HCT116 (cell line): ENCODE results near the gene SPPL2B. TPM values are rescaled to one million over a fixed set of nuclear protein-coding genes. Genes with fewer than 3 reads are reported as not detected.

Experiments
- ATAC-seq: fragments of 200-7000 bp; cut with Tn5 transposase; 2 replicates; pipeline ENCODE4 v1.9.1; 2020; ENCODE audit warnings: mild to moderate bottlenecking, moderate library complexity
- BruUV-seq: library from RNA; stranded (reverse); fragments of 400-500 nt; replicated peaks from 2 replicates; lab custom pipeline; 2021; lab: Mats Ljungman, UMichigan
- CTCF ChIA-PET: fragments of 300-600 bp; sonication (Branson Sonifier 250); formaldehyde crosslinking; loops from one replicate; lab custom pipeline; 2021; ENCODE audit warnings: antibody characterized with exemption; lab: Charles Lee
- POLR2A ChIA-PET: fragments of 300-600, 350-600 bp; sonication (Branson Sonifier 250); formaldehyde crosslinking; loops from one replicate; lab custom pipeline; 2021; ENCODE audit warnings: antibody characterized with exemption; lab: Charles Lee
- RAD21 ChIA-PET, 2 experiments: fragments of 300-600 bp; sonication (Branson Sonifier 250); formaldehyde crosslinking; loops; one replicate each; lab custom pipeline; 2023; ENCODE audit warnings: low total read pairs in 2 of 2; ENCODE audit not compliant: uncharacterized antibody in 2 of 2, unreplicated experiment in 2 of 2, low non-redundant PET in 1 of 2; lab: Charles Lee
- DNase-seq: peaks from one replicate; pipeline ENCODE4 v3.0.0-alpha.2; 2010; ENCODE audit warnings: low read depth, low spot score
- H2AFZ ChIP-seq: fragments of 200-600 bp; shearing (Covaris generic), sonication (generic); 2 replicates; pipeline ENCODE4 v1.6.1; 2017; ENCODE audit warnings: low read depth, mixed run types, mixed read lengths, antibody characterized with exemption, low read length; ENCODE audit not compliant: poor library complexity, severe bottlenecking
- H3K27ac ChIP-seq: 2 replicates; pipeline ENCODE4 v1.5.1; 2012; ENCODE audit warnings: low read depth, low read length
- H3K27me3 ChIP-seq: fragments of 200-600 bp; sonication (generic); 2 replicates; pipeline ENCODE4 v1.6.1; 2016; ENCODE audit warnings: mixed run types, low read length, mixed read lengths; ENCODE audit not compliant: insufficient read depth
- H3K36me3 ChIP-seq, 2 experiments: fragments of 200-500 bp in 1 of 2; fragments of 200-600 bp in 1 of 2; sonication (Bioruptor generic) in 1 of 2; sonication (generic) in 1 of 2; 2 replicates each; pipeline versions ENCODE4 v1.5.1 to v1.6.1; 2014 to 2016; ENCODE audit warnings: low read length in 2 of 2, inconsistent platforms in 1 of 2, mixed read lengths in 1 of 2, mixed run types in 1 of 2; ENCODE audit not compliant: insufficient read depth in 2 of 2, control insufficient read depth in 1 of 2
- H3K4me1 ChIP-seq, 2 experiments: fragments of 200-600 bp in 1 of 2; sonication (generic) in 1 of 2; 2 replicates each; pipeline versions ENCODE4 v1.5.1 to v1.6.1; 2012 to 2017; ENCODE audit warnings: low read length in 2 of 2, inconsistent platforms in 1 of 2, mild to moderate bottlenecking in 1 of 2, mixed read lengths in 1 of 2, mixed run types in 1 of 2, moderate library complexity in 1 of 2; ENCODE audit not compliant: insufficient read depth in 2 of 2, control insufficient read depth in 1 of 2
- H3K4me2 ChIP-seq: fragments of 200-600 bp; sonication (generic); 2 replicates; pipeline ENCODE4 v1.6.1; 2017; ENCODE audit warnings: mixed run types, low read length, mixed read lengths
- H3K4me3 ChIP-seq, 2 experiments: fragments of 200-600 bp in 1 of 2; sonication (generic) in 1 of 2; replicated peaks in 1 of 2; 2 replicates each; pipeline ENCODE4 v1.5.1; 2011 to 2016; ENCODE audit warnings: low read length in 2 of 2, control low read depth in 1 of 2, low read depth in 1 of 2, mild to moderate bottlenecking in 1 of 2, mixed read lengths in 1 of 2, mixed run types in 1 of 2
- H3K79me2 ChIP-seq: fragments of 200-600 bp; sonication (generic); 2 replicates; pipeline ENCODE4 v1.6.1; 2017; ENCODE audit warnings: mild to moderate bottlenecking, mixed run types, low read length, moderate library complexity, mixed read lengths; ENCODE audit not compliant: insufficient read depth
- H3K9ac ChIP-seq: fragments of 200-600 bp; sonication (generic); 2 replicates; pipeline ENCODE4 v1.6.1; 2016; ENCODE audit warnings: low read length, mixed read lengths
- H3K9me2 ChIP-seq: fragments of 200-600 bp; sonication (generic), shearing (Covaris generic); 2 replicates; pipeline ENCODE4 v1.6.1; 2017; ENCODE audit warnings: mixed run types, mild to moderate bottlenecking, moderate library complexity; ENCODE audit not compliant: insufficient read depth
- H3K9me3 ChIP-seq, 2 experiments: fragments of 200-500 bp in 1 of 2; fragments of 200-600 bp in 1 of 2; sonication (Bioruptor generic) in 1 of 2; sonication (generic) in 1 of 2; 2 replicates each; pipeline ENCODE4 v1.6.1; 2014 to 2017; ENCODE audit warnings: low read length in 2 of 2, mixed read lengths in 2 of 2, inconsistent platforms in 1 of 2, low read depth in 1 of 2, mild to moderate bottlenecking in 1 of 2, mixed run types in 1 of 2, moderate library complexity in 1 of 2; ENCODE audit not compliant: control insufficient read depth in 1 of 2, insufficient read depth in 1 of 2
- H4K20me1 ChIP-seq: fragments of 200-600 bp; sonication (generic), shearing (Covaris generic); 2 replicates; pipeline ENCODE4 v1.6.1; 2017; ENCODE audit warnings: mixed run types, mild to moderate bottlenecking, moderate library complexity; ENCODE audit not compliant: insufficient read depth
- ATF3 ChIP-seq: IDR thresholded peaks from 2 replicates; pipeline ENCODE4 v1.6.1; 2012
- CTCF ChIP-seq, 3 experiments: fragments of 200-600 bp in 1 of 3; sonication (generic) in 1 of 3; IDR thresholded peaks in 2 of 3; conservative IDR thresholded peaks in 1 of 3; 2 replicates each; pipeline ENCODE4 v1.5.1; 2012 to 2017; ENCODE audit warnings: low read depth in 2 of 3, low read length in 2 of 3, antibody characterized with exemption in 1 of 3, borderline replicate concordance in 1 of 3, control low read depth in 1 of 3, mild to moderate bottlenecking in 1 of 3, mixed read lengths in 1 of 3, mixed run types in 1 of 3, moderate library complexity in 1 of 3; ENCODE audit not compliant: insufficient read depth in 1 of 3
- EGR1 ChIP-seq: IDR thresholded peaks from 2 replicates; pipeline ENCODE4 v1.6.1; 2012; ENCODE audit warnings: low read depth
- ELF1 ChIP-seq: IDR thresholded peaks from 2 replicates; pipeline ENCODE4 v1.6.1; 2012; ENCODE audit warnings: low read depth, borderline replicate concordance
- EZH2phosphoT487 ChIP-seq: fragments of 200-600 bp; IDR thresholded peaks from 2 replicates; pipeline ENCODE4 v1.6.1; 2018; ENCODE audit warnings: antibody characterized with exemption, borderline replicate concordance
- MAX ChIP-seq: IDR thresholded peaks from 2 replicates; pipeline ENCODE4 v1.6.1; 2012
- POLR2A ChIP-seq: IDR thresholded peaks from 2 replicates; pipeline ENCODE4 v1.7.0; 2011; ENCODE audit warnings: borderline replicate concordance; ENCODE audit not compliant: insufficient read depth, insufficient read length; ENCODE audit errors: extremely low read depth
- RAD21 ChIP-seq: IDR thresholded peaks from 2 replicates; pipeline ENCODE4 v1.6.1; 2012; ENCODE audit warnings: low read depth, mild to moderate bottlenecking
- REST ChIP-seq: IDR thresholded peaks from 2 replicates; pipeline ENCODE4 v1.6.1; 2012; ENCODE audit warnings: low read depth
- SP1 ChIP-seq: IDR thresholded peaks from 2 replicates; pipeline ENCODE4 v1.6.1; 2012; ENCODE audit warnings: low read depth
- SRF ChIP-seq: IDR thresholded peaks from 2 replicates; pipeline ENCODE4 v1.6.1; 2012; ENCODE audit warnings: low read depth
- YY1 ChIP-seq: IDR thresholded peaks from 2 replicates; pipeline ENCODE4 v1.6.1; 2011; ENCODE audit warnings: low read length, low read depth, moderate library complexity, mild to moderate bottlenecking; ENCODE audit not compliant: insufficient replicate concordance; ENCODE audit errors: extremely low read depth
- ZNF274 ChIP-seq: fragments of 200-500 bp; sonication (Bioruptor generic); IDR thresholded peaks from 2 replicates; pipeline ENCODE4 v1.6.1; 2014; ENCODE audit warnings: mild to moderate bottlenecking, low read depth, low read length, inconsistent platforms
- intact Hi-C: fragments of 100-400 bp; cut with micrococcal nuclease; formaldehyde crosslinking; loops from 2 replicates; pipeline ENCODE4 v1.10.0; 2022
- total RNA-seq: library from RNA; stranded (reverse); gene quantifications from one replicate; pipeline ENCODE4 v1.2.1, GENCODE V29; 2021; ENCODE audit not compliant: unreplicated experiment

The SPPL2B gene
- total RNA-seq, 1 experiment from 2014 or later: 83.1 TPM

- Histone ChIP-seq H3K4me2 (no peak overlapping the region), H3K36me3 (no peaks in the 10 kb centered on the region; a peak in 1 of 4 replicates), H3K9me2 (no peaks in the 10 kb centered on the region), H3K27ac (no peak overlapping the region), H4K20me1 (no peaks in the 10 kb centered on the region), H3K4me3 (no peak overlapping the region), H3K9me3 (no peaks in the 10 kb centered on the region), H3K4me1 (no peaks in the 10 kb centered on the region), H3K27me3 (no peaks in the 10 kb centered on the region), H3K79me2 (no peaks in the 10 kb centered on the region), H2AFZ (no peak overlapping the region), H3K9ac (no peak overlapping the region)
- CTCF ChIA-PET: no interaction called here
- intact Hi-C loops: no loop called here
- TF ChIP-seq CTCF (IDR thresholded peaks at IDR 0.05 in 2 of 3, conservative IDR thresholded peaks at IDR 0.05 in 1 of 3; ENCODE audit: borderline replicate concordance in 1 of 3, insufficient read depth in 1 of 3, low read depth in 2 of 3, low read length in 2 of 3) (no peak), REST (no peak), SP1 (no peak), ATF3 (no peak), ZNF274 (no peak), EZH2phosphoT487 (no peak), MAX (no peak), ELF1 (no peak), EGR1 (no peak), RAD21 (no peak), YY1 (no peak), POLR2A (no peak), SRF (no peak)
- RAD21 ChIA-PET: no interaction called here
- ATAC-seq (no peak), DNase-seq (no peak)
- POLR2A ChIA-PET: no interaction called here
- no TSS peak for BruUV-seq
Observed at GRCh38 chr19:2352121-2352520, 23.6 kb downstream of the SPPL2B start.
